Epithelial cell of esophagus (primary cell): ENCODE results near the gene GJB6.

Experiments
- DNase-seq: peaks from one replicate; pipeline ENCODE4 v3.0.0; 2010; ENCODE audit warnings: low read depth
- H3K4me3 ChIP-seq: 2 replicates; pipeline ENCODE4 v1.5.1; 2011; ENCODE audit warnings: mild to moderate bottlenecking, low read length, control low read depth
- TF ChIP-seq, protein P1 (sequence below): IDR thresholded peaks from 2 replicates; pipeline ENCODE4 v1.5.1; 2011; ENCODE audit warnings: low read depth, mild to moderate bottlenecking, low read length, control low read depth, inconsistent platforms; ENCODE audit not compliant: insufficient read depth; ENCODE audit errors: missing control alignments

Gene GJB6

DNA sequence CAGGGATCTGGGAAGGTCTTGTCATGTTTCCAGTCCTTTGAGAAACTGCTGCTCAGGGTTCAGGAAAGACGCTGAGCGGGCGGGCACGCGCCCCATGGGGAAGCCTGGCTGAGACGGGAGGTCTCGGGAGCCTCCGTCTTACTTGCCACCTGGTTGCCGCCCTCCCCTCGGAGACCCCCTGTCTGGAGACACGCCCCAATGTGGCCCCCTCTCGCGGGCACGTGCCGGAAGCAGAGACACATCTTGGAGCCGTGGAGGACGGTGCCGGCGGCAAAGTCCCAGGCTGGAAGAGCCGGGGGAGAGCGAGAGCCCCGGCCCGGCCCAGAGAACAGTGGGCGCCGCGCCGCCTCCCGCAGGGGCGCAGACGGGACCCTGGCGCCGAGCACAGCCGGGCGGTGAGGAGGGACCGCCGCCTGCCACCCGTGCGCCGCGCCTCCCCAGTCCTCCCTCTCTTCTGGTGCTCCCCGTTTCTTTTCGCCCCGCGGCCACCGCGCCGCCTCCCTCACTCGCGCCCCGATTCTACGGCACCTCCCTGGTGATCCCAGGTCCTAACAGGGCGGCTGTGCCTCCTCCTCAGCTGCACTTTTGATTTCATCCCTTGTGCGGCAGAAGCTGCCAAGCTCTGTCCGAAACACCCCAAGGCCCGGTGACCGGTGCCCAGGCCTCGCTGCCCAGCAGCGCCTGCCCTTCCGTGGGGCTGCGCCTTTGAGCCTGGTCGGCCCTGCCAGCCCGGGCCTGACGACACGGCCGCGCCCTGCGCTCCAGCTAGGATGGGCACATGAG, 54.9 kb downstream of the GJB6 start:
- no peak for DNase-seq
- TF ChIP-seq, protein P1, sequence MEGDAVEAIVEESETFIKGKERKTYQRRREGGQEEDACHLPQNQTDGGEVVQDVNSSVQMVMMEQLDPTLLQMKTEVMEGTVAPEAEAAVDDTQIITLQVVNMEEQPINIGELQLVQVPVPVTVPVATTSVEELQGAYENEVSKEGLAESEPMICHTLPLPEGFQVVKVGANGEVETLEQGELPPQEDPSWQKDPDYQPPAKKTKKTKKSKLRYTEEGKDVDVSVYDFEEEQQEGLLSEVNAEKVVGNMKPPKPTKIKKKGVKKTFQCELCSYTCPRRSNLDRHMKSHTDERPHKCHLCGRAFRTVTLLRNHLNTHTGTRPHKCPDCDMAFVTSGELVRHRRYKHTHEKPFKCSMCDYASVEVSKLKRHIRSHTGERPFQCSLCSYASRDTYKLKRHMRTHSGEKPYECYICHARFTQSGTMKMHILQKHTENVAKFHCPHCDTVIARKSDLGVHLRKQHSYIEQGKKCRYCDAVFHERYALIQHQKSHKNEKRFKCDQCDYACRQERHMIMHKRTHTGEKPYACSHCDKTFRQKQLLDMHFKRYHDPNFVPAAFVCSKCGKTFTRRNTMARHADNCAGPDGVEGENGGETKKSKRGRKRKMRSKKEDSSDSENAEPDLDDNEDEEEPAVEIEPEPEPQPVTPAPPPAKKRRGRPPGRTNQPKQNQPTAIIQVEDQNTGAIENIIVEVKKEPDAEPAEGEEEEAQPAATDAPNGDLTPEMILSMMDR: no peak
- H3K4me3 ChIP-seq: no peak overlapping the region

DNA sequence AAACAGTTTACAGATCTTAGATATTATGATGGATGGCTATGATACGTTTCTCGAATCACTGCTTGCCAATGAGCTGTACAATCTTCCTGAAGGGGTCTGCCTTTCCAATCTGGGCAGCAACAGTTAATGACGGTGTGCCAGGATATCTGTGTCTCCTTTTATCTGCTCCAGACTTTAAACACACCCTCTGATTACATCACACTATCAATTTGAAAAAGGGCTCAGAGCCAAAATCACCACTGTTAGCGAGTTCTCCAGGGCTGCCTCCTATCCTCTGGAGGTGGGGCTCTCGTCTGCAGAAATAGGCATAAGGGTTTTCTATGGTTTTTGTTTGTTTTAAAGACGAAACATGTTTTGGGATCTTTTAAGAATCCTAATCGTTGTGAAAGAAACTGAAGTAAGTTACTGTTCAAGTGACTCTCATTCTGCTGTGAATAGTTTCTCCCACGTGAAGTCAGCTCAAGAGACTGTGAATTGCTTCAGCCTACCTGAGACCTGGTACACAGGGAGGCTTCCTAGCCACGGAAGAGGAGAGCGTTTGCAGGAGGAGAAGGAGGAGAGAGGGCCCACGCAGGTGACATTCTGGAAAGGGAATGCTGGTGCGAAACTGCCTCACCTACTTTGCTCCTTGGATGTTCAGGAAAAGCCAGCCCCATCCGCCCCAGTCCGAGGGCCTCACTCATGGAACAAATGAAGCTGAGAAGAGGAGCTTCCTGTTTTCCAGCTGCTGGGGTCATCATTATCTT, 56.0 kb downstream of the GJB6 start:
- H3K4me3 ChIP-seq: no peak overlapping the region
- TF ChIP-seq, protein P1: no peak
- no peak for DNase-seq

DNA sequence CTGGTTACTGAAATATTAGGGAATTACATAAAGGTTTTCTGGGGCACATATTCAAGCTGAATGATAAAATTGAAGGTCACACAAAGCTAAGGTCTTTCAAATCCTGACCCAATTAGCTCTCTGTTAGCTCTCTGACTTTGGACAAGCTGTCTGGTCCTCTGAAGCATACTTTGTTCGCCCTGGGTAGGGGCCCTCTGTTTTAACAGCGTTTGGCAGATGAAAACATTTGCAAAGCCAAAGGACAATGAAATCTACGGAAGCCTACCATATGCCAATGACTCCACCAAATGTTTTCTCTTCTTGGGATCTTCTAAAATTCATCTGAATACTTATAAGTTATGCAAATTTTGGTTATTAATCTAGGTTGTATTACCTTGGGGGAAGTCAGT, 56.7 kb downstream of the GJB6 start:
- TF ChIP-seq, protein P1: no peak
- DNase-seq: no peak
- no peak overlapping the region for H3K4me3 ChIP-seq

DNA sequence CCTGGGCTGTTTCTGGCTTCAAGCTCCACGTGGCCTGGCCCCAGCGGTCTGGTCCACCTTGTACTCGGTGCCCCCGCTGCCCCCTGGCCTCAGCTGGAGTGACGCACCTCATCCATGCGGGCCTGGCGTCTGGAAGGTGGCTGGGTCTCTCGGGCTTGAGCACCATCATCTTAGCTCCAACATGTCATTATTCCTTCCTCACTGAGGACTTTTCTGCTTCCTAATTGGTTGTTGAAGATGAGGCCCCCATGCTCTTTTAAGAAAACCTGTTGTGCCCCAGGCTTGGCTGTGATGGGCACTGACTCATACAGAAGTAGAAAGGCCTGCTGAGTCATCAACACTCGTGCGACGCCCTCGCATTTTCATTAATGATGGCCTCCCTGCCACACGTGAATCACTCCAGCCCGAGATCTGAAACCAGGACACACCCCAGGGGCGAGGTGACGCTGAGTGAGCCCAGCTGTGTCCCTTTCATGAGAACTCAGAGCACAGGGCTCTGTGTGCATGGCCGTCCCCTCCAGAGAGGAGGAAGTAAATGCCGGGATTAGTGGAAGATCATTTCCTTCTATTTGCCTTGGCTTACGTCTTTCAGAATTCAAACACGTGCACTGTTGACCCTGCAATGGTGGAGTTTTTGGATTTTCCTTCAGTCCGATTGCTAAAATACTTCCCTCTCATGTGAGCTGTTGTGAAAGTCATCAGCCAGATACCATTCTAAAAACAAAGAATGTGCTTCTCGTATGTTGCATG, 57.3 kb downstream of the GJB6 start:
- TF ChIP-seq, protein P1: no peak
- DNase-seq: peak; percentile 99
- H3K4me3 ChIP-seq: no peak overlapping the region

DNA sequence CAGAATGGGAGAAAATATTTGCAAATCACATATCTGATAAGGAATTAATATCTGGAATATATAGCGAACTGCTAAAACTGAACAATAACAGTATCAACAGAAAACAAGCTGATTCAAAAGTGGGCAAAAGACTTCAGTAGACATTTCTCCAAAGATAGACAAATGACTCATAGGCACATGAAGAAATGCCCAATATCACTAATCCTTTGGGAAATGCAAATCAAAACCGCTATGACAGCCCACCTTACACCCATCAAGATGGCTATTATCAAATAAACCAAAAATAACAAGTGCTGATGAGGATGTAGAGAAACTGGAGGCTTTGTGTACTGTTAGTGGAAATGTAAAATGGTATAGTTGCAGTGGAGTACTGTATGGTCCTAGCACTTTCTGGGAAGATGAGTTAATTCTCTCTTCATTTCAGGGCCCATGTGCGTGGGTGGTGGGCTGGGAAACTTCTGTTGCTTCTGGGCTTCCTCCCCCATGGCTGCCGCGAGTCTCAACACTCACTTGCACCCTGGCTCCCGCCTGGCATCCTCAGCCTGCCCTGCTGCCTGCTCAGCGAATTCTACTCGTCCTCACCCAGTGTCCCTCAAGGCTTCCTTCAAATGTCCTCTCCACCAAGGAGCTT, 58.9 kb downstream of the GJB6 start:
- no peak overlapping the region for H3K4me3 ChIP-seq
- TF ChIP-seq, protein P1: no peak
- DNase-seq: no peak
